ENCODE measurements around the gene FRG2B.
"Not testable (repeated sequence)": the region's sequence is repeated elsewhere in the genome, so short reads cannot be mapped to it uniquely, and the experiment has no call there.

Gene FRG2B

GRCh38 chr10:133626695-133627094 is at the start of gene FRG2B:
Gene FRG2B, minus strand, starts transcription at chr10:133626795. Its CDS starts 53 bp downstream, at chr10:133626742.
- TF ChIP-seq MAX (IDR thresholded peaks at IDR 0.05); ZBTB7A (IDR thresholded peaks at IDR 0.05; ENCODE audit: low read depth); REST (IDR thresholded peaks at IDR 0.05; ENCODE audit: low read depth): not testable (repeated sequence)

- peak; percentile 51 for TF ChIP-seq RAD21 (IDR thresholded peaks at IDR 0.05; ENCODE audit: low read depth)
These were observed 20.6 kb upstream of the FRG2B start for GRCh38 chr10:133647075-133647748.

GRCh38 chr10:133637846-133638235 is 11.2 kb upstream of the FRG2B start:
- 0 out of 2 replicates have a peak, but pooled peaks have one; percentile 38 for TF ChIP-seq ZBTB7A (IDR thresholded peaks at IDR 0.05; ENCODE audit: low read depth)

GRCh38 chr10:133637202-133637845 is 10.7 kb upstream of the FRG2B start:
- peak; percentile 49; the same call in 1 of the 2 replicates for TF ChIP-seq ZBTB7A (IDR thresholded peaks at IDR 0.05; ENCODE audit: low read depth)

GRCh38 chr10:133618851-133619250 is 7.7 kb downstream of the FRG2B start:
- TF ChIP-seq FOXM1 (IDR thresholded peaks at IDR 0.05; ENCODE audit: borderline replicate concordance, low read depth) (no peak), TAF1 (IDR thresholded peaks at IDR 0.05; ENCODE audit: low read depth) (no peak), TCF12 (IDR thresholded peaks at IDR 0.05; ENCODE audit: low read depth) (no peak), RAD21 (IDR thresholded peaks at IDR 0.05; ENCODE audit: low read depth) (no peak), ZBTB7A (IDR thresholded peaks at IDR 0.05; ENCODE audit: low read depth) (no peak), CREB1 (IDR thresholded peaks at IDR 0.05; ENCODE audit: low read depth) (no peak), YY1 (IDR thresholded peaks at IDR 0.05; ENCODE audit: low read depth) (no peak), USF1 (IDR thresholded peaks at IDR 0.05) (no peak), REST (IDR thresholded peaks at IDR 0.05; ENCODE audit: low read depth) (no peak), MAX (IDR thresholded peaks at IDR 0.05) (no peak), EP300 (IDR thresholded peaks at IDR 0.05; ENCODE audit: borderline replicate concordance) (no peak), TEAD4 (IDR thresholded peaks at IDR 0.05) (no peak), CEBPB (IDR thresholded peaks at IDR 0.05) (no peak), EGR1 (IDR thresholded peaks at IDR 0.05) (no peak), NFIC (IDR thresholded peaks at IDR 0.05) (no peak)

GRCh38 chr10:133617196-133617595 is 9.4 kb downstream of the FRG2B start:
- no peak for TF ChIP-seq EGR1 (IDR thresholded peaks at IDR 0.05)
- no peak for TF ChIP-seq RAD21 (IDR thresholded peaks at IDR 0.05; ENCODE audit: low read depth)
- no peak for TF ChIP-seq FOXM1 (IDR thresholded peaks at IDR 0.05; ENCODE audit: borderline replicate concordance, low read depth)
- TF ChIP-seq NFIC (IDR thresholded peaks at IDR 0.05), result no peak
- no peak for TF ChIP-seq MAX (IDR thresholded peaks at IDR 0.05)
- TF ChIP-seq TEAD4 (IDR thresholded peaks at IDR 0.05), result no peak
- TF ChIP-seq YY1 (IDR thresholded peaks at IDR 0.05; ENCODE audit: low read depth), result no peak

GRCh38 chr10:133616371-133617130 is 10.0 kb downstream of the FRG2B start:
- TF ChIP-seq EP300 (IDR thresholded peaks at IDR 0.05; ENCODE audit: borderline replicate concordance) (no peak), TAF1 (IDR thresholded peaks at IDR 0.05; ENCODE audit: low read depth) (no peak), MAX (IDR thresholded peaks at IDR 0.05) (no peak), YY1 (IDR thresholded peaks at IDR 0.05; ENCODE audit: low read depth) (no peak), USF1 (IDR thresholded peaks at IDR 0.05) (no peak)

All from Ishikawa (cell line).